Muscle of leg (tissue), 11 donors: ENCODE measurements around the gene LGR4. TPM values are rescaled to one million over a fixed set of nuclear protein-coding genes. Genes with fewer than 3 reads are reported as not detected.
A peak's percentile ranks its signal among the peaks of the same experiment; 100 is the strongest.
"Not testable (repeated sequence)": the region's sequence is repeated elsewhere in the genome, so short reads cannot be mapped to it uniquely, and the experiment has no call there.

Experiments used
- DNase-seq: peaks from one replicate; pipeline ENCODE4 v3.0.0; 2013
- H3K27ac ChIP-seq: one replicate; pipeline ENCODE4 v1.5.1; 2013; ENCODE audit warnings: mild to moderate bottlenecking, low read length, control low read depth
- H3K27me3 ChIP-seq: one replicate; pipeline ENCODE4 v1.6.1; 2013; ENCODE audit warnings: low read length; ENCODE audit not compliant: control insufficient read depth, insufficient read depth
- H3K36me3 ChIP-seq: one replicate; pipeline ENCODE4 v1.6.1; 2013; ENCODE audit warnings: low read length; ENCODE audit not compliant: control insufficient read depth, insufficient read depth
- H3K4me1 ChIP-seq: one replicate; pipeline ENCODE4 v1.6.1; 2013; ENCODE audit warnings: low read length; ENCODE audit not compliant: control insufficient read depth, insufficient read depth
- H3K4me3 ChIP-seq: one replicate; pipeline ENCODE4 v1.5.1; 2013; ENCODE audit warnings: low read length, control low read depth
- H3K9me3 ChIP-seq: replicated peaks from 2 replicates; pipeline ENCODE4 v1.6.1; 2013; ENCODE audit warnings: low read depth, low read length; ENCODE audit not compliant: control insufficient read depth
- WGBS: methylation state at CpG from one replicate; pipeline ENCODE4 v1.1.5; 2013; ENCODE audit warnings: missing lambda C conversion rate; ENCODE audit not compliant: insufficient coverage; 5-methylcytosine and 5-hydroxymethylcytosine counted together
- polyA plus RNA-seq, 8 donors: library from polyadenylated mRNA; unstranded; fragments of 120-200 nt; gene quantifications; one replicate each; pipeline versions ENCODE4 v1.2.1 to v1.2.3, GENCODE V29; 2013; ENCODE audit warnings: inconsistent platforms in 1 of 8, low replicate concordance in 1 of 8; ENCODE audit not compliant: insufficient read length in 8 of 8, insufficient read depth in 1 of 8
- total RNA-seq: library from RNA; stranded (reverse); fragments of 120-200 nt; gene quantifications from one replicate; pipeline ENCODE4 v1.2.4, GENCODE V29; 2013

Gene LGR4
- total and polyA plus RNA-seq, 9 donors, result 18.8 to 33.3 (median 27.6) TPM

DNA sequence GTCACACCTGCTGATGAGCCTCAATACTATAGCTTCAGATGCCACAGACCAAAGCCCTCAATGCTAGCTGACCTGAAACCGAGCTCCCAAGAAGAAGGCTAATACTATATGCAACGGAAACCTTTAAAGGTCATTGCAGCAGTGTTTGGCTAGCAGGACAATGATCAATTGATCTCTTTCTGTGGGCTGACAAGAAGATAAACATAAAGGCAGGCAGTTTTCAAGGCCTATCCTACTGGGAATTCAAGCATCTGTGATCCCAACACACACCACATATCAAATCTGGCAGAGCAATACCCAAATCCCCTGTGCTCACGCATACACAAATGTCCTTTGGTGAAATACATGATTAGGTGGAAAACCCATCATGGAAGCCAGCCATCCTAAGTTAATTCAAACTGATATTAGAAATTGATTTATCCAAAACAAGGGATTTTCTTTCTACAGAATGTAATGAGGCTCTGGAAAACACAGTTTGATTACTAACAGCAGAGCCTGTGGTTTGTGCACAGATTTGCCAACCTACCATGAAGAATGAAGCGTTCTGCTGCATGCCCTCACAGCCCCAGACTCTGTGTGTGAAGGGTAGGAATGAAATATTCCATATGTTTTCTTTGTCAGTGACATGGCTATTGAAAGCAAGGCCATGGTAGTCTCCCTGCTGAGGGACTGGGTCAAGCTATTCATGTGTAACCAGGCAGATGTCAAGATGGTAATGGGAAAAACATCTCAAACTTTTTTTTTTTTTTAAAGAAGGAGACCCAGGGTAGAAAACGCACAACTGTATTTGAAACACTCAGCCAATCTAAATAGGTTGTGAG lies 12.2 kb downstream of the LGR4 start:
- Histone ChIP-seq H3K4me3 (no peak overlapping the region), H3K4me1 (peaks cover 4% of the 10 kb centered on the region), H3K9me3 (no peaks in the 10 kb centered on the region), H3K27ac (no peak overlapping the region), H3K27me3 (no peaks in the 10 kb centered on the region), H3K36me3 (no peaks in the 10 kb centered on the region)
- DNase-seq, result no peak
- WGBS, result 80% methylated on average over 1 of the region's 5 CpGs

DNA sequence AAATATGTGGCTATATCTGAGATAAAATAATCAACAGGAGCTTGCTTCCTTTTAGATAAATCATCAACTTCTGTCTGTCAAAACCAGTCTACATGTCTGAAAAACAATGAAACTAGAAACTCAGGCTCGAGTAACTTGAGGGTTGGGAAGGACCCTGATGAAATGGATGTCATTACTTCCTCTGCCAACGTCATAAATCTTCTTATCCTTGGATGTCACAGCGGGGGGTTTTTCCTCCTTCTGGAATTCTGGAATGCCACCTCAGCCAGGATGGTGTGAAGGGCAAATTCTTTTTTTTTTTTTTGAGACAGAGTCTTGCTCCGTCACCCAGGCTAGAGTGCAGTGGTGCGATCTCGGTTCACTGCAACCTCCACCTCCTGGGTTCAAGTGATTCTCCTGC lies 13.4 kb downstream of the LGR4 start:
- H3K9me3 ChIP-seq, result no peaks in the 10 kb centered on the region
- DNase-seq, result no peak
- H3K4me1 ChIP-seq, result peaks cover 4% of the 10 kb centered on the region
- no peaks in the 10 kb centered on the region for H3K27me3 ChIP-seq
- WGBS, result 80% methylated on average over 1 of the region's 6 CpGs
- no peaks in the 10 kb centered on the region for H3K36me3 ChIP-seq
- H3K4me3 ChIP-seq, result no peak overlapping the region
- H3K27ac ChIP-seq, result no peak overlapping the region

DNA sequence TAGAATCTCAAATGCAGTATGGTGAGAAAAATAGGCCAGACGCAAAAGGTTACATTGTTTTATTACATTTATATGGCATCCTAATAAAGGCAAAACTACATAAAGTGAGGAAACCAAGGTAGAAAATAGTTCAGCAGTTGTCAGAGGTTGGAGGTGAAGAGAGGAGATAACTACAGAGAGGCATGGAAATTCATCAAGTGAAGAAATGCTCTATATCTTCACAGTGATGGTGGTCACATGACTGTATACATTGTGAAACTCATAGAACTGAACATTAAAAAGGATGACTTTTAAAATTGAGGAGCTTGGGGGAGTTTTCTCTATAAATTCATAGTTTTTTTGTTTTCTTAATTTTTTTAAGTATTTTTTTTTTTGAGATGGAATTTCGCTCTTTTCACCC lies 14.4 kb downstream of the LGR4 start:
- no peak overlapping the region for H3K27ac ChIP-seq
- no peak for DNase-seq
- no peaks in the 10 kb centered on the region for H3K27me3 ChIP-seq
- H3K9me3 ChIP-seq, result no peaks in the 10 kb centered on the region
- no peak overlapping the region for H3K4me3 ChIP-seq
- H3K36me3 ChIP-seq, result no peaks in the 10 kb centered on the region
- H3K4me1 ChIP-seq, result peaks cover 4% of the 10 kb centered on the region
- WGBS, result no CpG with 5 or more reads among the region's 2 CpGs

GRCh38 chr11:27456795-27457329 lies 15.7 kb downstream of the LGR4 start:
- Histone ChIP-seq H3K27me3 (no peaks in the 10 kb centered on the region), H3K9me3 (no peaks in the 10 kb centered on the region), H3K36me3 (no peaks in the 10 kb centered on the region), H3K4me3 (no peak overlapping the region), H3K4me1 (peaks cover 4% of the 10 kb centered on the region), H3K27ac (no peak overlapping the region)
- no peak for DNase-seq

GRCh38 chr11:27456140-27456794 lies 16.3 kb downstream of the LGR4 start:
- peak; percentile 21 for DNase-seq
- H3K27ac ChIP-seq, result no peak overlapping the region
- H3K4me3 ChIP-seq, result no peak overlapping the region
- H3K27me3 ChIP-seq, result no peaks in the 10 kb centered on the region
- no peaks in the 10 kb centered on the region for H3K36me3 ChIP-seq
- peaks cover 4% of the 10 kb centered on the region for H3K4me1 ChIP-seq
- no peaks in the 10 kb centered on the region for H3K9me3 ChIP-seq
- no CpG with 5 or more reads among the region's 2 CpGs for WGBS

GRCh38 chr11:27455667-27456066 lies 16.9 kb downstream of the LGR4 start:
- H3K9me3 ChIP-seq, result no peaks in the 10 kb centered on the region
- WGBS, result 100% methylated on average over 1 of the region's 4 CpGs
- peaks cover 4% of the 10 kb centered on the region for H3K4me1 ChIP-seq
- H3K27ac ChIP-seq, result no peak overlapping the region
- H3K27me3 ChIP-seq, result no peaks in the 10 kb centered on the region
- H3K36me3 ChIP-seq, result no peaks in the 10 kb centered on the region
- DNase-seq, result no peak
- H3K4me3 ChIP-seq, result no peak overlapping the region

DNA sequence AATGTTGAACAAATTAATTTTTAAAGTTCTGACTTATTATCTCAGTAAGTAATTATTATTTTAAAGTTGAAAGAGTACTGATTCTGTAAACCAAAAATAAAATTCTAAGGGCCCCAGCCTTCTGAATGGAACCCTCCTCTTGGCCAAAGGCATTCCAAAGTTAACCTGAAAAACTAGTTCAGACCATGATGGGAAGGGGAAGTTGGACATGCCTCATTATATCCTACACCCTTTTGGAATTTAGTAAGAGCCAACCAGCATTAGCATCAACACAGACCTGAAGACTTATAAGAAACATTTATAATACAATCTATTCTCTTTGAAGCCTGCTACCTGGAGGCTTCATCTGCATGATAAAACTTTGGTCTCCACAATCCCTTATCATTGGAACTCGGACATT lies 18.9 kb downstream of the LGR4 start:
- Histone ChIP-seq H3K36me3 (no peaks in the 10 kb centered on the region), H3K9me3 (no peaks in the 10 kb centered on the region), H3K4me3 (no peak overlapping the region), H3K4me1 (no peaks in the 10 kb centered on the region), H3K27ac (no peak overlapping the region), H3K27me3 (no peaks in the 10 kb centered on the region)
- WGBS, result 67% methylated on average over 1 of the region's 1 CpG
- DNase-seq, result no peak

DNA sequence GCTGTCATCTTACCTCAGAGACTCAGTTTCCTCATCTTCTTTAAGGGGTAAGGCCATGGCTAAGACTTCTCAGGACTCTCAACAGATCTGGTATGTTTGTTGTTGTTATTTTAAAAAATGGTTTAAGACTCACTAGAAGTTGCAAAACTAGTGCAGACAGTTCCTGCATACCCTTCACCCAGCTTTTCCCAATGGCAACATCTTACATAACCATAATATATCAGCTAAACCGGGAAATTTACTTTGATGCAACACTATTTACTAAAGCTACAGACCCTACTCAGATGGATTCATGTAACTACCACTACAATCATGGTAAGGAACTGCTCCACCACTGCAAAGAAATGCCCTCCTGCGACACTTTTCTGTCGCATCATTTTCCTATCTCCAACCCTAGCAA lies 20.4 kb downstream of the LGR4 start:
- H3K36me3 ChIP-seq, result no peaks in the 10 kb centered on the region
- H3K9me3 ChIP-seq, result no peaks in the 10 kb centered on the region
- no peaks in the 10 kb centered on the region for H3K4me1 ChIP-seq
- H3K4me3 ChIP-seq, result no peak overlapping the region
- DNase-seq, result no peak
- WGBS, result 96% methylated on average over 2 of the region's 3 CpGs
- no peaks in the 10 kb centered on the region for H3K27me3 ChIP-seq
- no peak overlapping the region for H3K27ac ChIP-seq

DNA sequence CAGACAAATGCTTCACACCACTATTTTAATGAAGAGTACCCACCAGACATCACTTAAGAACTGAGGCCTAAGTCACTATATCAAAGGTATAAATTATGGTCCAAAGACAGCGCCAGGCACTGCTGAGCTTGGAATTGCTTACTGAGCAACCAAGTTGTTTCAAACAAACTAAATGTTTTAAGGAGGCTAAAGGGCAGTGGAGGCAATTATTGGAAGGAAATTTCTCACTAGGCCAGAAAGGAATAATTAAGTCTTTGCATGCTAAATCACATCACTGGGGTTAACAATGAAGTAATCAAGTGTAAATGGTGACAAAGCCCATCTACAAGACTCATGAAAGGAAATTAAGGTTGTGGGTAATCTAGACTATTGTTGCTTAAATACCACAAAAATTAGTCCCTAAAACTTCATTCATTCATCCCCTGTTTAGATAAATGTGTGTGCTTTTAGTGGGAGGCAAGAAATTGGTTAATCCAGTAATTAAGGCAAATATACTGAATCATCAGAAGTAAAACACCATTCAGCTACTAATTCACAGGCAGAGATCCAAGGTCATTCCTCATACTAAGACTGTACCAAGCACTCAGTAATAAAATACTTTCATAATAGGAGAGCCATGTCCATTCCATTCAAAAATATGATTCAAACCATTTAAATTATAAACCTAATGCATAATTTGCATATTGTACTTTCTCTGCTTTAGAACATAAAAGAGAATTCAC lies 21.2 kb downstream of the LGR4 start:
- H3K36me3 ChIP-seq, result no peaks in the 10 kb centered on the region
- H3K27me3 ChIP-seq, result no peaks in the 10 kb centered on the region
- H3K4me3 ChIP-seq, result no peak overlapping the region
- no peak overlapping the region for H3K27ac ChIP-seq
- no CpG with 5 or more reads among the region's 1 CpG for WGBS
- DNase-seq, result no peak
- no peaks in the 10 kb centered on the region for H3K9me3 ChIP-seq
- no peaks in the 10 kb centered on the region for H3K4me1 ChIP-seq

- WGBS, result 95% methylated on average over 4 of the region's 5 CpGs
- not testable (repeated sequence) for H3K4me3 ChIP-seq, H3K36me3 ChIP-seq, H3K9me3 ChIP-seq, DNase-seq, H3K4me1 ChIP-seq, H3K27me3 ChIP-seq, H3K27ac ChIP-seq
Measured at GRCh38 chr11:27448184-27448540, 24.4 kb downstream of the LGR4 start.
